IMR-90 (cell line): ENCODE data around the gene ZBED1. TPM values are rescaled to one million over a fixed set of nuclear protein-coding genes. Genes with fewer than 3 reads are reported as not detected.

Experiments used
- ATAC-seq: fragments of 200-7000 bp; cut with Tn5 transposase; 2 replicates; pipeline ENCODE4 v1.9.1; 2020; ENCODE audit warnings: low read depth, mild to moderate bottlenecking, moderate library complexity
- BruUV-seq: library from RNA; stranded (reverse); fragments of 400-500 nt; replicated peaks from 2 replicates; lab custom pipeline; 2021; lab: Mats Ljungman, UMichigan
- CTCF ChIA-PET: fragments of 300-600 bp; formaldehyde crosslinking; extraction: SDS; loops from one replicate; lab custom pipeline; 2021; ENCODE audit warnings: antibody characterized with exemption; lab: Yijun Ruan, JAX
- POLR2A ChIA-PET: fragments of 300-600 bp; sonication (Branson Sonifier 250); formaldehyde crosslinking; loops from one replicate; lab custom pipeline; 2022; ENCODE audit warnings: antibody characterized with exemption; ENCODE audit not compliant: unreplicated experiment; lab: Charles Lee
- DNase-seq: peaks from one replicate; pipeline ENCODE4 v3.0.0; 2013
- H2AFZ ChIP-seq: replicated peaks from 2 replicates; pipeline ENCODE3; 2013; ENCODE audit warnings: low read length, mild to moderate bottlenecking; ENCODE audit not compliant: poor library complexity
- H2AK5ac ChIP-seq: 2 replicates; pipeline ENCODE4 v1.6.1; 2013; ENCODE audit warnings: low read depth, low read length, inconsistent platforms
- H2AK9ac ChIP-seq: replicated peaks from 2 replicates; pipeline ENCODE3; 2013; ENCODE audit warnings: mild to moderate bottlenecking, low read depth, low read length, moderate library complexity; ENCODE audit not compliant: poor library complexity
- H2BK120ac ChIP-seq: 2 replicates; pipeline ENCODE4 v1.6.1; 2013; ENCODE audit warnings: low read depth, low read length, inconsistent platforms
- H2BK15ac ChIP-seq: 3 replicates; pipeline ENCODE4 v1.6.1; 2013; ENCODE audit warnings: low read depth, low read length, inconsistent platforms
- H2BK20ac ChIP-seq: 2 replicates; pipeline ENCODE4 v1.6.1; 2013; ENCODE audit warnings: low read depth, mild to moderate bottlenecking, inconsistent platforms, low read length, moderate library complexity
- H2BK5ac ChIP-seq: 2 replicates; pipeline ENCODE4 v1.6.1; 2013; ENCODE audit warnings: mild to moderate bottlenecking, low read depth, low read length, inconsistent platforms; ENCODE audit not compliant: poor library complexity, severe bottlenecking
- H3K14ac ChIP-seq: replicated peaks from 2 replicates; pipeline ENCODE4 v1.6.1; 2013; ENCODE audit warnings: low read depth, low read length, inconsistent platforms
- H3K18ac ChIP-seq: 2 replicates; pipeline ENCODE4 v1.6.1; 2013; ENCODE audit warnings: low read depth, low read length, control low read depth
- H3K23ac ChIP-seq: 2 replicates; pipeline ENCODE4 v1.6.1; 2013; ENCODE audit warnings: low read depth, low read length, inconsistent platforms
- H3K27ac ChIP-seq: 2 replicates; pipeline ENCODE4 v1.5.1; 2013; ENCODE audit warnings: mild to moderate bottlenecking, control low read depth, low read length; ENCODE audit not compliant: insufficient read depth
- H3K27me3 ChIP-seq: 2 replicates; pipeline ENCODE4 v1.6.1; 2013; ENCODE audit warnings: low read length; ENCODE audit not compliant: control insufficient read depth, insufficient read depth
- H3K36me3 ChIP-seq: 2 replicates; pipeline ENCODE4 v1.6.1; 2013; ENCODE audit warnings: low read length, mixed read lengths; ENCODE audit not compliant: control insufficient read depth, insufficient read depth
- H3K4ac ChIP-seq: 2 replicates; pipeline ENCODE4 v1.6.1; 2013; ENCODE audit warnings: low read depth, low read length, inconsistent platforms
- H3K4me1 ChIP-seq: 2 replicates; pipeline ENCODE4 v1.6.1; 2013; ENCODE audit warnings: low read length, mixed read lengths; ENCODE audit not compliant: control insufficient read depth, insufficient read depth
- H3K4me2 ChIP-seq: 2 replicates; pipeline ENCODE4 v1.6.1; 2013; ENCODE audit warnings: low read depth, mild to moderate bottlenecking, control low read depth, low read length, moderate library complexity
- H3K4me3 ChIP-seq: 2 replicates; pipeline ENCODE4 v1.5.1; 2013; ENCODE audit warnings: low read depth, mild to moderate bottlenecking, control low read depth, low read length, moderate library complexity; ENCODE audit not compliant: insufficient read depth
- H3K56ac ChIP-seq: 2 replicates; pipeline ENCODE4 v1.6.1; 2013; ENCODE audit warnings: low read length, inconsistent platforms; ENCODE audit not compliant: insufficient read depth; ENCODE audit errors: extremely low read depth
- H3K79me1 ChIP-seq, 2 experiments: 2 replicates each; pipeline ENCODE4 v1.6.1; 2013; ENCODE audit warnings: low read length in 2 of 2, inconsistent platforms in 1 of 2, low read depth in 1 of 2
- H3K9ac ChIP-seq: 2 replicates; pipeline ENCODE4 v1.6.1; 2013; ENCODE audit warnings: low read depth, low read length, control low read depth
- H3K9me1 ChIP-seq: 2 replicates; pipeline ENCODE4 v1.6.1; 2013; ENCODE audit warnings: low read length, inconsistent platforms; ENCODE audit not compliant: insufficient read depth
- H3K9me3 ChIP-seq: 2 replicates; pipeline ENCODE4 v1.6.1; 2013; ENCODE audit warnings: low read length; ENCODE audit not compliant: control insufficient read depth, insufficient read depth
- H4K20me1 ChIP-seq: 2 replicates; pipeline ENCODE4 v1.6.1; 2013; ENCODE audit warnings: low read length, inconsistent platforms; ENCODE audit not compliant: insufficient read depth
- H4K5ac ChIP-seq: 2 replicates; pipeline ENCODE4 v1.6.1; 2013; ENCODE audit warnings: mild to moderate bottlenecking, low read depth, low read length, control low read depth
- H4K8ac ChIP-seq, 2 experiments: 2 replicates each; pipeline ENCODE4 v1.6.1; 2013; ENCODE audit warnings: low read depth in 2 of 2, low read length in 2 of 2, control low read depth in 1 of 2, inconsistent platforms in 1 of 2
- H4K91ac ChIP-seq: 2 replicates; pipeline ENCODE4 v1.6.1; 2013; ENCODE audit warnings: low read depth, low read length, inconsistent platforms; ENCODE audit not compliant: insufficient read depth
- CEBPB ChIP-seq: IDR thresholded peaks from 2 replicates; pipeline ENCODE4 v1.6.1; 2012; ENCODE audit warnings: low read depth, low read length, improper control_type of control experiment
- FOS ChIP-seq: fragments of 150-350 bp; IDR thresholded peaks from 2 replicates; pipeline ENCODE4 v1.6.1; 2016; ENCODE audit warnings: low read depth, low read length
- NFE2L2 ChIP-seq: fragments of 150-350 bp; IDR thresholded peaks from 2 replicates; pipeline ENCODE4 v1.6.1; 2016; ENCODE audit warnings: low read depth, mild to moderate bottlenecking, low read length
- POLR2A ChIP-seq: IDR thresholded peaks from 2 replicates; pipeline ENCODE4 v1.6.1; 2012; ENCODE audit warnings: mild to moderate bottlenecking, low read depth, low read length
- RFX5 ChIP-seq: IDR thresholded peaks from 2 replicates; pipeline ENCODE4 v1.8.0; 2012; ENCODE audit warnings: low read depth, mild to moderate bottlenecking, low read length, moderate library complexity
- SMC3 ChIP-seq: fragments of 150-350 bp; IDR thresholded peaks from 2 replicates; pipeline ENCODE4 v1.6.1; 2016; ENCODE audit warnings: low read depth, mild to moderate bottlenecking, antibody characterized with exemption, low read length, moderate library complexity
- WGBS, 2 experiments: methylation state at CpG; one replicate each; pipeline versions ENCODE4 v1.1.5 to v1.1.7; 2013; ENCODE audit warnings: missing lambda C conversion rate in 2 of 2; ENCODE audit not compliant: insufficient read length in 1 of 2; ENCODE audit errors: extremely low coverage in 2 of 2; 5-methylcytosine and 5-hydroxymethylcytosine counted together
- dilution Hi-C: fragments of 300-500 bp; cut with HindIII; formaldehyde crosslinking; loops from one replicate; pipeline ENCODE4 v1.14.3; 2018; ENCODE audit warnings: low sequenced_read_pairs; ENCODE audit not compliant: unreplicated experiment
- in situ Hi-C: fragments of 300-500 bp; cut with MboI; formaldehyde crosslinking; loops from 3 replicates; pipeline ENCODE4 v1.14.3; 2019; ENCODE audit warnings: low sequenced_read_pairs, inconsistent platforms, mixed read lengths
- intact Hi-C: fragments of 100-400 bp; cut with micrococcal nuclease; formaldehyde crosslinking; loops from 2 replicates; pipeline ENCODE4 v1.10.0; 2022
- polyA plus RNA-seq, 3 experiments: library from polyadenylated mRNA; depleted of rRNA; stranded (reverse); fragments of >200 nt; gene quantifications; 2 replicates each; pipeline ENCODE4 v1.2.3, GENCODE V29; 2012; ENCODE audit warnings: low replicate concordance in 1 of 3
- total RNA-seq: library from RNA; depleted of rRNA; stranded (reverse); fragments of >200 nt; gene quantifications from 2 replicates; pipeline ENCODE4 v1.2.3, GENCODE V29; 2012
- TF ChIP-seq, protein P1 (sequence below): conservative IDR thresholded peaks from 2 replicates; pipeline ENCODE4 v1.5.1; 2012; ENCODE audit warnings: mild to moderate bottlenecking, low read depth, low read length, improper control_type of control experiment

ZBED1 gene
- total and polyA plus RNA-seq, 2 of the 4 experiments (the other 2 are of a cell fraction) = 13.1 to 21.5 TPM

DNA sequence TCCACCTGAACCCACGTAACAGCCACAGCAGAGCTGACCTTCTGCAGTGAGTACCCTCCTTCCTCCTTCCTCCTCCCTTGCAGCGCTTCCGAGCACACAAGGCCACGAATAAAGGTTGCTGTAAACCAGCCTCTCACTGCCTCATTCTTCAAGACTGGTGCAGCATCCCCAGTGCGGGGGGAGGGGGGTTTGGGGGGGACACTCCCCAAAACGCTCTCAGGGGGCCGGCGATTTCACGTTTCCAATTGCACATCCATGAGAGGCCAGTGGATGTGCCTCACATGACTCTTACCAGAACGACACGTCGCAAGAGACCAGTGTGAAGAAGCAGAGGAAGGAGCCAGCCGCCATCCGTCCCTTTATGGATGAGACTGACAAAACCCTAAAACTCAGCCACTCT is 5.2 kb downstream of the ZBED1 start:
- no peak overlapping the region for H3K4me2 ChIP-seq
- no peak overlapping the region for H3K4me3 ChIP-seq
- no peak overlapping the region for H2AK5ac ChIP-seq
- H2BK120ac ChIP-seq = no peak overlapping the region
- H3K79me1 ChIP-seq = peaks cover 5 to 47% of the 10 kb centered on the region in 2 experiments; a peak in 3 of 4 replicates
- no peak overlapping the region for H4K8ac ChIP-seq
- H3K4me1 ChIP-seq = peaks cover 12% of the 10 kb centered on the region
- H3K14ac ChIP-seq = no peak overlapping the region
- H3K23ac ChIP-seq = no peak overlapping the region
- H2AFZ ChIP-seq = no peak overlapping the region
- DNase-seq = no peak
- ChIA-PET POLR2A (no interaction called here), CTCF (no interaction called here)
- peaks cover 3% of the 10 kb centered on the region; the same call in 1 of the 2 replicates for H3K9me1 ChIP-seq
- no peak overlapping the region for H2BK20ac ChIP-seq
- in situ Hi-C loops = no loop called here
- H2AK9ac ChIP-seq = no peak overlapping the region
- peaks cover 15% of the 10 kb centered on the region for H3K36me3 ChIP-seq
- H2BK5ac ChIP-seq = no peak overlapping the region
- no peak overlapping the region for H3K18ac ChIP-seq
- no peak overlapping the region for H3K56ac ChIP-seq
- WGBS, 2 experiments = no CpG with 5 or more reads among the region's 14 CpGs
- H4K20me1 ChIP-seq = peaks cover 37% of the 10 kb centered on the region
- intact Hi-C loops = loop anchor here (5.0 to 10.0 kb wide), 2 partner anchors 143 to 841 kb away; no protein-coding TSS in a partner anchor
- TF ChIP-seq SMC3 = no peak
- TF ChIP-seq CEBPB = no peak
- no peak for TF ChIP-seq RFX5
- TF ChIP-seq, protein P1, sequence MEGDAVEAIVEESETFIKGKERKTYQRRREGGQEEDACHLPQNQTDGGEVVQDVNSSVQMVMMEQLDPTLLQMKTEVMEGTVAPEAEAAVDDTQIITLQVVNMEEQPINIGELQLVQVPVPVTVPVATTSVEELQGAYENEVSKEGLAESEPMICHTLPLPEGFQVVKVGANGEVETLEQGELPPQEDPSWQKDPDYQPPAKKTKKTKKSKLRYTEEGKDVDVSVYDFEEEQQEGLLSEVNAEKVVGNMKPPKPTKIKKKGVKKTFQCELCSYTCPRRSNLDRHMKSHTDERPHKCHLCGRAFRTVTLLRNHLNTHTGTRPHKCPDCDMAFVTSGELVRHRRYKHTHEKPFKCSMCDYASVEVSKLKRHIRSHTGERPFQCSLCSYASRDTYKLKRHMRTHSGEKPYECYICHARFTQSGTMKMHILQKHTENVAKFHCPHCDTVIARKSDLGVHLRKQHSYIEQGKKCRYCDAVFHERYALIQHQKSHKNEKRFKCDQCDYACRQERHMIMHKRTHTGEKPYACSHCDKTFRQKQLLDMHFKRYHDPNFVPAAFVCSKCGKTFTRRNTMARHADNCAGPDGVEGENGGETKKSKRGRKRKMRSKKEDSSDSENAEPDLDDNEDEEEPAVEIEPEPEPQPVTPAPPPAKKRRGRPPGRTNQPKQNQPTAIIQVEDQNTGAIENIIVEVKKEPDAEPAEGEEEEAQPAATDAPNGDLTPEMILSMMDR = no peak
- no peak for TF ChIP-seq POLR2A
- TF ChIP-seq NFE2L2 = no peak
- no peak for TF ChIP-seq FOS
- H3K9ac ChIP-seq = no peak overlapping the region
- no TSS peak for BruUV-seq
- no peak overlapping the region for H2BK15ac ChIP-seq
- dilution Hi-C loops = no loop called here
- ATAC-seq = no peak
- no peak overlapping the region for H3K27ac ChIP-seq
- H3K4ac ChIP-seq = no peak overlapping the region
- H3K27me3 ChIP-seq = no peaks in the 10 kb centered on the region
- no peak overlapping the region for H4K91ac ChIP-seq
- H3K9me3 ChIP-seq = no peaks in the 10 kb centered on the region
- H4K5ac ChIP-seq = no peak overlapping the region
